H1 (cell line): ENCODE results near the gene NRK. TPM values are rescaled to one million over a fixed set of nuclear protein-coding genes. Genes with fewer than 3 reads are reported as not detected.

ENCODE experiments used
- SUZ12 ChIP-seq: fragments of 200-600 bp; sonication (generic); IDR thresholded peaks from 2 replicates; pipeline ENCODE4 v1.6.1; 2012; ENCODE audit warnings: mild to moderate bottlenecking, inconsistent platforms, low read length, moderate library complexity, mixed read lengths
- YY1 ChIP-seq: IDR thresholded peaks from 2 replicates; pipeline ENCODE4 v1.6.1; 2011; ENCODE audit warnings: low read depth, mild to moderate bottlenecking, low read length
- polyA plus RNA-seq, 7 experiments: library from polyadenylated mRNA; depleted of rRNA in 3 of 7; stranded (reverse) in 5 of 7; unstranded in 2 of 7; fragments of >200 nt in 5 of 7; fragments of 200-250 nt in 2 of 7; gene quantifications; 1 replicate in 5 of 7; 2 replicates in 1 of 7; 4 replicates in 1 of 7; pipeline versions ENCODE4 v1.2.1 to v1.2.3, GENCODE V29; 2011 to 2013; ENCODE audit warnings: missing spikeins in 2 of 7, mixed read lengths in 2 of 7
- total RNA-seq: library from RNA; stranded (reverse); fragmentation: NEBNext Ultra II Directional; extraction: Animal tissue kit (Norgen Biotek cat#: 25700); gene quantifications from 2 replicates; pipeline ENCODE4 v1.2.1, GENCODE V29; 2021

Gene NRK
- total and polyA plus RNA-seq, 2 of the 8 experiments (the other 6 are each of a cell fraction or from before 2014, with no cell fraction given), result 0.86 to 8.3 TPM

GRCh38 chrX:106007815-106008214 is 185.5 kb downstream of the NRK start (continued):
- TF ChIP-seq SUZ12, result no peak
- no peak for TF ChIP-seq YY1

Other genes starting within 250 kb of the NRK start
- not detected in 2 replicates for gene SERPINA7, start 216.2 kb downstream of the NRK start, total RNA-seq
- gene SERPINA7, start 216.2 kb downstream of the NRK start, polyA plus RNA-seq (2011; rRNA removed), result not detected in 2 replicates